ENCODE measurements around the gene TIMM17A. TPM values are rescaled to one million over a fixed set of nuclear protein-coding genes. Genes with fewer than 3 reads are reported as not detected.

TIMM17A gene
- total RNA-seq, 3 donors from 2014 or later (not counting 1 experiment from before 2014, with no cell fraction given), result 48.7 to 53.9 (median 51.8) TPM

DNA sequence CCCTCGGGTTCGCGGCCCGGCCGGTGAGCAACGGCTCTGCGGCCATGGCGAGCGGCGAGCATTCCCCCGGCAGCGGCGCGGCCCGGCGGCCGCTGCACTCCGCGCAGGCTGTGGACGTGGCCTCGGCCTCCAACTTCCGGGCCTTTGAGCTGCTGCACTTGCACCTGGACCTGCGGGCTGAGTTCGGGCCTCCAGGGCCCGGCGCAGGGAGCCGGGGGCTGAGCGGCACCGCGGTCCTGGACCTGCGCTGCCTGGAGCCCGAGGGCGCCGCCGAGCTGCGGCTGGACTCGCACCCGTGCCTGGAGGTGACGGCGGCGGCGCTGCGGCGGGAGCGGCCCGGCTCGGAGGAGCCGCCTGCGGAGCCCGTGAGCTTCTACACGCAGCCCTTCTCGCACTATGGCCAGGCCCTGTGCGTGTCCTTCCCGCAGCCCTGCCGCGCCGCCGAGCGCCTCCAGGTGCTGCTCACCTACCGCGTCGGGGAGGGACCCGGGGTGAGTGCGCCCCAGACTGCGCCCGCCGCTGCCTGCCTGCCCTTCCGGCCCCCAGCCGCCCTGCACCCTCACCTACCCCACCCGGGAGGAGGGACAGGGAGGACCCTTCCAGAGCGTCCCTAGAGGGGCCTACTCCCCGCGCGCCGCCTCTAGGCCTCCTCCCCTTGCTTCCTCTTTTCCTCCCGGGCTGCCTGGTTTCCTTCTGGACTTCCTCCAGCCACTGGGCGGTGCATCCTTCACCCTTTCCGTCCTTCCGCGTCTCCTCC is 27.5 kb downstream of the TIMM17A start, which contains the start of gene RNPEP:
Gene RNPEP, plus strand, starts transcription at position 26 of the 757 bp plus-strand sequence. Its CDS starts 19 bp downstream, at position 45.
- H3K27me3 Mint-ChIP-seq (ENCODE audit: low read depth in 2 of 2), result no peaks in the 10 kb centered on the region
- H3K4me3 ChIP-seq (ENCODE audit: low read length), result peak within 1 kb of the TSS; percentile 65

GRCh38 chr1:201983380-201983805 is 28.1 kb downstream of the TIMM17A start:
- Mint-ChIP-seq H3K27ac (peak overlapping the region; percentile 76 to 95), H3K9me3 (no peaks in the 10 kb centered on the region), H3K4me1 (peaks cover 23 to 28% of the 10 kb centered on the region in 2 donors), H3K4me3 (peak overlapping the region; percentile 95), H3K36me3 (no peaks in the 10 kb centered on the region), H3K27me3 (ENCODE audit: low read depth in 2 of 2) (no peaks in the 10 kb centered on the region)
- Histone ChIP-seq H3K4me1 (ENCODE audit: control insufficient read depth, insufficient read depth, low read length) (peaks cover 13% of the 10 kb centered on the region), H3K4me3 (ENCODE audit: low read length) (peak overlapping the region; percentile 65), H3K27me3 (ENCODE audit: control insufficient read depth, insufficient read depth, low read length) (no peaks in the 10 kb centered on the region), H3K36me3 (ENCODE audit: control insufficient read depth, insufficient read depth, low read length) (no peaks in the 10 kb centered on the region), H3K27ac (ENCODE audit: low read length) (peak overlapping the region; percentile 67), H3K9me3 (ENCODE audit: control insufficient read depth, insufficient read depth, low read length) (no peaks in the 10 kb centered on the region)
- no peak for TF ChIP-seq CTCF (IDR thresholded peaks at IDR 0.05)
- ATAC-seq, result peak in 1 of 3 donors; percentile 13
- 16% methylated on average over 11 of the region's 11 CpGs for WGBS (ENCODE audit: insufficient coverage)
- intact Hi-C loops (cut with micrococcal nuclease), result no loop called here
- DNase-seq, result no peak

More for the DNA sequence above, 27.5 kb downstream of the TIMM17A start, which contains the start of gene RNPEP:
- H3K36me3 ChIP-seq (ENCODE audit: control insufficient read depth, insufficient read depth, low read length), result no peaks in the 10 kb centered on the region
- Mint-ChIP-seq H3K4me1 (peaks cover 23 to 28% of the 10 kb centered on the region in 2 donors), H3K27ac (peak within 1 kb of the TSS; percentile 76 to 95), H3K9me3 (no peaks in the 10 kb centered on the region), H3K36me3 (no peaks in the 10 kb centered on the region), H3K4me3 (peak within 1 kb of the TSS; percentile 97)
- DNase-seq, result peak; percentile 65 to 70
- H3K9me3 ChIP-seq (ENCODE audit: control insufficient read depth, insufficient read depth, low read length), result no peaks in the 10 kb centered on the region
- peak; percentile 64 to 86 (median 76) for ATAC-seq
- under 1% methylated on average over 80 of the region's 80 CpGs for WGBS (ENCODE audit: insufficient coverage)
- H3K4me1 ChIP-seq (ENCODE audit: control insufficient read depth, insufficient read depth, low read length), result peaks cover 13% of the 10 kb centered on the region
- intact Hi-C loops (cut with micrococcal nuclease), result no loop called here
- TF ChIP-seq CTCF (IDR thresholded peaks at IDR 0.05), result no peak
- peak within 1 kb of the TSS; percentile 67 for H3K27ac ChIP-seq (ENCODE audit: low read length)
- no peaks in the 10 kb centered on the region for H3K27me3 ChIP-seq (ENCODE audit: control insufficient read depth, insufficient read depth, low read length)

- intact Hi-C loops (cut with micrococcal nuclease), result no loop called here
- peaks cover 13% of the 10 kb centered on the region for H3K4me1 ChIP-seq (ENCODE audit: control insufficient read depth, insufficient read depth, low read length)
- ATAC-seq (no peak), DNase-seq (no peak)
- peaks cover 8% of the 10 kb centered on the region for H3K36me3 ChIP-seq (ENCODE audit: control insufficient read depth, insufficient read depth, low read length)
- no peak for TF ChIP-seq CTCF (IDR thresholded peaks at IDR 0.05)
- no peak overlapping the region for H3K27ac ChIP-seq (ENCODE audit: low read length)
- Mint-ChIP-seq H3K9me3 (no peaks in the 10 kb centered on the region), H3K4me1 (peaks cover 23 to 28% of the 10 kb centered on the region in 2 donors), H3K4me3 (peak overlapping the region; percentile 95), H3K36me3 (no peaks in the 10 kb centered on the region), H3K27me3 (ENCODE audit: low read depth in 2 of 2) (no peaks in the 10 kb centered on the region), H3K27ac (peak overlapping the region; percentile 76 to 95)
- H3K4me3 ChIP-seq (ENCODE audit: low read length), result no peak overlapping the region
- H3K27me3 ChIP-seq (ENCODE audit: control insufficient read depth, insufficient read depth, low read length), result no peaks in the 10 kb centered on the region
- WGBS (ENCODE audit: insufficient coverage), result 100% methylated on average over 2 of the region's 3 CpGs
- no peaks in the 10 kb centered on the region for H3K9me3 ChIP-seq (ENCODE audit: control insufficient read depth, insufficient read depth, low read length)
Measured at GRCh38 chr1:201984446-201984845, 29.1 kb downstream of the TIMM17A start.

All from natural killer cell (primary cell).